Sigmoid colon (tissue), 4 donors: Measurements from ENCODE around the gene SULT1A2.

Experiments used
- EP300 ChIP-seq, 4 donors: sonication (generic); formaldehyde crosslinking; IDR thresholded peaks; one replicate each; pipeline ENCODE4 v1.6.1; 2017; ENCODE audit warnings: antibody characterized with exemption in 4 of 4
- POLR2A ChIP-seq, 2 donors: fragments of 450-650 bp; IDR thresholded peaks; one replicate each; pipeline ENCODE4 v1.6.1; 2016; ENCODE audit warnings: antibody characterized with exemption in 2 of 2, mild to moderate bottlenecking in 2 of 2, moderate library complexity in 2 of 2
- POLR2AphosphoS5 ChIP-seq, 4 donors: sonication (generic); formaldehyde crosslinking; IDR thresholded peaks; one replicate each; pipeline ENCODE4 v1.6.1; 2017; ENCODE audit warnings: antibody characterized with exemption in 4 of 4
- TF ChIP-seq, protein P1 (sequence below), 4 experiments: fragments of 450-650 bp in 3 of 4; fragments of 200-600 bp in 1 of 4; IDR thresholded peaks; one replicate each; pipeline ENCODE4 v1.5.1; 2016 to 2019; ENCODE audit warnings: antibody characterized with exemption in 4 of 4, mild to moderate bottlenecking in 3 of 4, moderate library complexity in 2 of 4

DNA sequence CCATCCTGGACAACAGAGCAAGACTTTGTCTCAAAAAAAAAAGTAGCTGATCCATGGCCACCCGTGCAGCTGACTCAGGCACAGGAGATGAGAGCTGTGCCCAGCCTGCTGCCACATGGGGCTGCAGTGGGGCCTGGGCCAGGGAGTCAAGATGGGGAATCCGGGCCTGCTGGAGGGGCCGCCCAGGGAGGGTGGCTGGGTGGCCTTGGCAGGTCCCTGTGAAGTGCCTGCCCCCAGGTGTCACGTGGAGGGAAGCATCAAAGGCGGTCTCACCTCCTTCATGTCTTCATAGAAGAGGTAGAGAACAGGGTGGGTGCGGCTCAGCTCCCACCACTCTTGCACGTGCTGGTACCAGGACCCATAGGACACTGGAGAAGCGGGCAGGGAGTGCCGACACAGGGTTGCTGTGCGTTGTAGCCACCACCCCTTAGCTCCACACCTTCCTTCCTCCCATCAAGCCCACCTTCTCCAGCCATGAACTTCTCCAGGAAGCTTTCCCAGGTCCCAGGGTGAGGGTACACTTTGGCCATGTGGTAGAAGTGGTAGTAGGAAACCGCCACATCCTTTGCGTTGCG, 3.8 kb downstream of the SULT1A2 start:
- no peak for TF ChIP-seq POLR2A (IDR thresholded peaks at IDR 0.05)
- TF ChIP-seq, protein P1, sequence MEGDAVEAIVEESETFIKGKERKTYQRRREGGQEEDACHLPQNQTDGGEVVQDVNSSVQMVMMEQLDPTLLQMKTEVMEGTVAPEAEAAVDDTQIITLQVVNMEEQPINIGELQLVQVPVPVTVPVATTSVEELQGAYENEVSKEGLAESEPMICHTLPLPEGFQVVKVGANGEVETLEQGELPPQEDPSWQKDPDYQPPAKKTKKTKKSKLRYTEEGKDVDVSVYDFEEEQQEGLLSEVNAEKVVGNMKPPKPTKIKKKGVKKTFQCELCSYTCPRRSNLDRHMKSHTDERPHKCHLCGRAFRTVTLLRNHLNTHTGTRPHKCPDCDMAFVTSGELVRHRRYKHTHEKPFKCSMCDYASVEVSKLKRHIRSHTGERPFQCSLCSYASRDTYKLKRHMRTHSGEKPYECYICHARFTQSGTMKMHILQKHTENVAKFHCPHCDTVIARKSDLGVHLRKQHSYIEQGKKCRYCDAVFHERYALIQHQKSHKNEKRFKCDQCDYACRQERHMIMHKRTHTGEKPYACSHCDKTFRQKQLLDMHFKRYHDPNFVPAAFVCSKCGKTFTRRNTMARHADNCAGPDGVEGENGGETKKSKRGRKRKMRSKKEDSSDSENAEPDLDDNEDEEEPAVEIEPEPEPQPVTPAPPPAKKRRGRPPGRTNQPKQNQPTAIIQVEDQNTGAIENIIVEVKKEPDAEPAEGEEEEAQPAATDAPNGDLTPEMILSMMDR (IDR thresholded peaks at IDR 0.05) = no peak
- TF ChIP-seq POLR2AphosphoS5 (IDR thresholded peaks at IDR 0.05) = no peak
- TF ChIP-seq EP300 (IDR thresholded peaks at IDR 0.05) = no peak
